GM23338 (cell line): Measurements from ENCODE around the gene BFSP2. TPM values are rescaled to one million over a fixed set of nuclear protein-coding genes. Genes with fewer than 3 reads are reported as not detected.

Experiments
- ATAC-seq: fragments of 200-7000 bp; cut with Tn5 transposase; 3 replicates; pipeline ENCODE4 v1.9.1; 2020
- DNase-seq: peaks from one replicate; pipeline ENCODE4 v3.0.0-alpha.2; 2015; ENCODE audit warnings: low spot score
- H2AFZ ChIP-seq: fragments of 200-600 bp; sonication (generic); 2 replicates; pipeline ENCODE4 v1.8.0; 2016; ENCODE audit warnings: antibody characterized with exemption, mild to moderate bottlenecking, moderate library complexity
- H3F3A ChIP-seq: fragments of 200-600 bp; sonication (generic); replicated peaks from 2 replicates; pipeline ENCODE4 v1.8.0; 2017; ENCODE audit warnings: antibody characterized with exemption, mixed run types, low read depth
- H3K27ac ChIP-seq: fragments of 200-600 bp; sonication (generic); 2 replicates; pipeline ENCODE4 v1.6.1; 2016; ENCODE audit warnings: low read depth
- H3K27me3 ChIP-seq: fragments of 200-600 bp; sonication (generic); 2 replicates; pipeline ENCODE4 v1.8.0; 2016; ENCODE audit warnings: mild to moderate bottlenecking, mixed run types, moderate library complexity; ENCODE audit not compliant: insufficient read depth
- H3K36me3 ChIP-seq: fragments of 200-600 bp; sonication (generic); 2 replicates; pipeline ENCODE4 v1.8.0; 2016; ENCODE audit warnings: mild to moderate bottlenecking; ENCODE audit not compliant: insufficient read depth
- H3K4me1 ChIP-seq: fragments of 200-600 bp; sonication (generic); 2 replicates; pipeline ENCODE4 v1.8.0; 2016; ENCODE audit warnings: mild to moderate bottlenecking, moderate library complexity; ENCODE audit not compliant: insufficient read depth
- H3K4me2 ChIP-seq: fragments of 200-600 bp; sonication (generic); 2 replicates; pipeline ENCODE4 v1.7.1; 2017; ENCODE audit warnings: mixed run types
- H3K4me3 ChIP-seq: fragments of 200-600 bp; sonication (generic); 2 replicates; pipeline ENCODE4 v1.6.1; 2016; ENCODE audit warnings: mixed run types
- H3K79me2 ChIP-seq: fragments of 200-600 bp; sonication (generic); replicated peaks from 2 replicates; pipeline ENCODE4 v1.8.0; 2017; ENCODE audit warnings: mild to moderate bottlenecking; ENCODE audit not compliant: insufficient read depth
- H3K9me2 ChIP-seq: fragments of 200-600 bp; sonication (generic); 2 replicates; pipeline ENCODE4 v1.8.0; 2017; ENCODE audit not compliant: insufficient read depth
- H4K20me1 ChIP-seq: fragments of 200-600 bp; sonication (generic); replicated peaks from 2 replicates; pipeline ENCODE4 v1.8.0; 2017; ENCODE audit warnings: mild to moderate bottlenecking; ENCODE audit not compliant: insufficient read depth
- H3K27ac Mint-ChIP-seq: 2 replicates; pipeline ENCODE4 v1.8.0; 2020; ENCODE audit warnings: inconsistent platforms, mild to moderate bottlenecking, moderate library complexity, mixed read lengths
- H3K27me3 Mint-ChIP-seq: 3 replicates; pipeline ENCODE4 v1.8.0; 2022; ENCODE audit warnings: low read depth, mild to moderate bottlenecking, moderate library complexity, mixed read lengths, inconsistent platforms; ENCODE audit not compliant: insufficient read depth, poor library complexity
- H3K36me3 Mint-ChIP-seq: 3 replicates; pipeline ENCODE4 v1.8.0; 2021; ENCODE audit warnings: low read depth, mild to moderate bottlenecking, inconsistent platforms, moderate library complexity, mixed read lengths
- H3K4me1 Mint-ChIP-seq: 3 replicates; pipeline ENCODE4 v1.8.0; 2020; ENCODE audit warnings: mild to moderate bottlenecking, inconsistent platforms, mixed read lengths
- H3K4me3 Mint-ChIP-seq: 3 replicates; pipeline ENCODE4 v1.8.0; 2021; ENCODE audit warnings: moderate library complexity, mild to moderate bottlenecking, inconsistent platforms, mixed read lengths
- H3K9me3 Mint-ChIP-seq: 3 replicates; pipeline ENCODE4 v1.8.0; 2020; ENCODE audit warnings: moderate library complexity, mild to moderate bottlenecking, inconsistent platforms, mixed read lengths
- CREB1 ChIP-seq: fragments of 250-450 bp; sonication (Bioruptor Pico); IDR thresholded peaks from 2 replicates; pipeline ENCODE4 v1.5.0; 2020; ENCODE audit warnings: low read depth, mild to moderate bottlenecking, moderate library complexity
- EZH2 ChIP-seq: fragments of 200-600 bp; sonication (generic); IDR thresholded peaks from one replicate; pipeline ENCODE4 v1.8.0; 2017; ENCODE audit warnings: antibody characterized with exemption, mild to moderate bottlenecking, low read depth; ENCODE audit not compliant: unreplicated experiment
- EZH2phosphoT487 ChIP-seq: fragments of 200-600 bp; sonication (generic); IDR thresholded peaks from one replicate; pipeline ENCODE4 v1.8.1; 2018; ENCODE audit warnings: antibody characterized with exemption; ENCODE audit not compliant: unreplicated experiment
- JUNB ChIP-seq: IDR thresholded peaks from one replicate; pipeline ENCODE4 v1.6.1; 2016; ENCODE audit warnings: antibody characterized with exemption; ENCODE audit not compliant: unreplicated experiment
- NANOG ChIP-seq: IDR thresholded peaks from 2 replicates; pipeline ENCODE4 v1.6.1; 2016; ENCODE audit warnings: antibody characterized with exemption, borderline replicate concordance
- STAT1 ChIP-seq: IDR thresholded peaks from one replicate; pipeline ENCODE4 v1.6.1; 2016; ENCODE audit warnings: antibody characterized with exemption; ENCODE audit not compliant: unreplicated experiment
- ZNF114 ChIP-seq: fragments of 250-450 bp; sonication (Bioruptor Pico); IDR thresholded peaks from 2 replicates; pipeline ENCODE4 v1.5.0; 2020; ENCODE audit warnings: mild to moderate bottlenecking, moderate library complexity
- ZNF331 ChIP-seq: fragments of 250-450 bp; sonication (Bioruptor Pico); IDR thresholded peaks from 2 replicates; pipeline ENCODE4 v1.5.0; 2020; ENCODE audit warnings: low read depth, mild to moderate bottlenecking, moderate library complexity
- polyA plus RNA-seq: library from polyadenylated mRNA; unstranded; fragments of >200 nt; fragmentation: Nextera tagmentation; extraction: Ambion mirVana; gene quantifications from 2 replicates; pipeline ENCODE4 v1.2.1, GENCODE V29; 2016
- total RNA-seq: library from RNA; depleted of rRNA; stranded (reverse); fragments of >200 nt; shearing (Covaris generic); gene quantifications from 2 replicates; pipeline ENCODE4 v1.2.3, GENCODE V29; 2014
- TF ChIP-seq, protein P1 (sequence below): fragments of 250-450 bp; sonication (Bioruptor Pico); IDR thresholded peaks from 2 replicates; pipeline ENCODE4 v1.5.0; 2020; ENCODE audit warnings: mild to moderate bottlenecking, moderate library complexity
- TF ChIP-seq, protein P2 (sequence below): IDR thresholded peaks from 2 replicates; pipeline ENCODE4 v1.6.1; 2016; ENCODE audit warnings: antibody characterized with exemption
- TF ChIP-seq, protein P3 (sequence below), 2 experiments: fragments of 200-600 bp in 1 of 2; sonication (generic) in 1 of 2; conservative IDR thresholded peaks; 2 replicates each; pipeline versions ENCODE4 v1.5.1 to v1.6.1; 2016 to 2017; ENCODE audit warnings: antibody characterized with exemption in 2 of 2, low read depth in 2 of 2, mild to moderate bottlenecking in 2 of 2, moderate library complexity in 1 of 2
- TF ChIP-seq, protein P4 (sequence below): IDR thresholded peaks from one replicate; pipeline ENCODE4 v1.6.1; 2018; ENCODE audit warnings: antibody characterized with exemption; ENCODE audit not compliant: unreplicated experiment

BFSP2 gene
- total and polyA plus RNA-seq, 2 experiments from 2014 or later, result not detected

DNA sequence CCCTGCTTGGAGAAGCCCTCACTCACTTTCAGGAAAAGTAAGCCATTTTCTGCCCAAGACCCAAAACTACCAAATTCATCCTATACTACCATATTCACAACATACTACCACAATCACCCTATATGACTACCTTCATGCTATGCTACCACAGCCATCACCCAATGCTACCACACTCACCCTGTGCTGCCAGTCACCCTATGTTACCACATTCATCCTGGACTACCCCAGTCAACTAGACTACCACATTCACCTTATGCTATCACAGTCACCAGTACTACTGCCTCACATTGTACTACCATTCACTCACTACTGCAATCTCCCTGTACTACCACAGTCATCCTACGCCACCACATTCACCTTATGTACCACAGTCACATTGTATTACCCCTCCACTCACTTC lies 115.3 kb downstream of the BFSP2 start:
- Histone ChIP-seq H4K20me1 (no peaks in the 10 kb centered on the region), H3K4me1 (no peaks in the 10 kb centered on the region), H3K4me3 (no peak overlapping the region), H3K27me3 (no peaks in the 10 kb centered on the region), H3K79me2 (no peaks in the 10 kb centered on the region), H2AFZ (no peak overlapping the region), H3K27ac (no peak overlapping the region), H3F3A (no peaks in the 10 kb centered on the region), H3K36me3 (no peaks in the 10 kb centered on the region), H3K9me2 (no peaks in the 10 kb centered on the region), H3K4me2 (no peak overlapping the region)
- no peaks in the 10 kb centered on the region for H3K27me3 Mint-ChIP-seq
- H3K4me1 Mint-ChIP-seq, result no peaks in the 10 kb centered on the region
- ATAC-seq (no peak), DNase-seq (no peak)
- no peaks in the 10 kb centered on the region for H3K9me3 Mint-ChIP-seq
- no peak overlapping the region for H3K27ac Mint-ChIP-seq
- H3K36me3 Mint-ChIP-seq, result no peaks in the 10 kb centered on the region
- H3K4me3 Mint-ChIP-seq, result no peak overlapping the region
- no peak for TF ChIP-seq NANOG
- no peak for TF ChIP-seq ZNF331 (CRISPR knock-in tag)
- TF ChIP-seq, protein P1, sequence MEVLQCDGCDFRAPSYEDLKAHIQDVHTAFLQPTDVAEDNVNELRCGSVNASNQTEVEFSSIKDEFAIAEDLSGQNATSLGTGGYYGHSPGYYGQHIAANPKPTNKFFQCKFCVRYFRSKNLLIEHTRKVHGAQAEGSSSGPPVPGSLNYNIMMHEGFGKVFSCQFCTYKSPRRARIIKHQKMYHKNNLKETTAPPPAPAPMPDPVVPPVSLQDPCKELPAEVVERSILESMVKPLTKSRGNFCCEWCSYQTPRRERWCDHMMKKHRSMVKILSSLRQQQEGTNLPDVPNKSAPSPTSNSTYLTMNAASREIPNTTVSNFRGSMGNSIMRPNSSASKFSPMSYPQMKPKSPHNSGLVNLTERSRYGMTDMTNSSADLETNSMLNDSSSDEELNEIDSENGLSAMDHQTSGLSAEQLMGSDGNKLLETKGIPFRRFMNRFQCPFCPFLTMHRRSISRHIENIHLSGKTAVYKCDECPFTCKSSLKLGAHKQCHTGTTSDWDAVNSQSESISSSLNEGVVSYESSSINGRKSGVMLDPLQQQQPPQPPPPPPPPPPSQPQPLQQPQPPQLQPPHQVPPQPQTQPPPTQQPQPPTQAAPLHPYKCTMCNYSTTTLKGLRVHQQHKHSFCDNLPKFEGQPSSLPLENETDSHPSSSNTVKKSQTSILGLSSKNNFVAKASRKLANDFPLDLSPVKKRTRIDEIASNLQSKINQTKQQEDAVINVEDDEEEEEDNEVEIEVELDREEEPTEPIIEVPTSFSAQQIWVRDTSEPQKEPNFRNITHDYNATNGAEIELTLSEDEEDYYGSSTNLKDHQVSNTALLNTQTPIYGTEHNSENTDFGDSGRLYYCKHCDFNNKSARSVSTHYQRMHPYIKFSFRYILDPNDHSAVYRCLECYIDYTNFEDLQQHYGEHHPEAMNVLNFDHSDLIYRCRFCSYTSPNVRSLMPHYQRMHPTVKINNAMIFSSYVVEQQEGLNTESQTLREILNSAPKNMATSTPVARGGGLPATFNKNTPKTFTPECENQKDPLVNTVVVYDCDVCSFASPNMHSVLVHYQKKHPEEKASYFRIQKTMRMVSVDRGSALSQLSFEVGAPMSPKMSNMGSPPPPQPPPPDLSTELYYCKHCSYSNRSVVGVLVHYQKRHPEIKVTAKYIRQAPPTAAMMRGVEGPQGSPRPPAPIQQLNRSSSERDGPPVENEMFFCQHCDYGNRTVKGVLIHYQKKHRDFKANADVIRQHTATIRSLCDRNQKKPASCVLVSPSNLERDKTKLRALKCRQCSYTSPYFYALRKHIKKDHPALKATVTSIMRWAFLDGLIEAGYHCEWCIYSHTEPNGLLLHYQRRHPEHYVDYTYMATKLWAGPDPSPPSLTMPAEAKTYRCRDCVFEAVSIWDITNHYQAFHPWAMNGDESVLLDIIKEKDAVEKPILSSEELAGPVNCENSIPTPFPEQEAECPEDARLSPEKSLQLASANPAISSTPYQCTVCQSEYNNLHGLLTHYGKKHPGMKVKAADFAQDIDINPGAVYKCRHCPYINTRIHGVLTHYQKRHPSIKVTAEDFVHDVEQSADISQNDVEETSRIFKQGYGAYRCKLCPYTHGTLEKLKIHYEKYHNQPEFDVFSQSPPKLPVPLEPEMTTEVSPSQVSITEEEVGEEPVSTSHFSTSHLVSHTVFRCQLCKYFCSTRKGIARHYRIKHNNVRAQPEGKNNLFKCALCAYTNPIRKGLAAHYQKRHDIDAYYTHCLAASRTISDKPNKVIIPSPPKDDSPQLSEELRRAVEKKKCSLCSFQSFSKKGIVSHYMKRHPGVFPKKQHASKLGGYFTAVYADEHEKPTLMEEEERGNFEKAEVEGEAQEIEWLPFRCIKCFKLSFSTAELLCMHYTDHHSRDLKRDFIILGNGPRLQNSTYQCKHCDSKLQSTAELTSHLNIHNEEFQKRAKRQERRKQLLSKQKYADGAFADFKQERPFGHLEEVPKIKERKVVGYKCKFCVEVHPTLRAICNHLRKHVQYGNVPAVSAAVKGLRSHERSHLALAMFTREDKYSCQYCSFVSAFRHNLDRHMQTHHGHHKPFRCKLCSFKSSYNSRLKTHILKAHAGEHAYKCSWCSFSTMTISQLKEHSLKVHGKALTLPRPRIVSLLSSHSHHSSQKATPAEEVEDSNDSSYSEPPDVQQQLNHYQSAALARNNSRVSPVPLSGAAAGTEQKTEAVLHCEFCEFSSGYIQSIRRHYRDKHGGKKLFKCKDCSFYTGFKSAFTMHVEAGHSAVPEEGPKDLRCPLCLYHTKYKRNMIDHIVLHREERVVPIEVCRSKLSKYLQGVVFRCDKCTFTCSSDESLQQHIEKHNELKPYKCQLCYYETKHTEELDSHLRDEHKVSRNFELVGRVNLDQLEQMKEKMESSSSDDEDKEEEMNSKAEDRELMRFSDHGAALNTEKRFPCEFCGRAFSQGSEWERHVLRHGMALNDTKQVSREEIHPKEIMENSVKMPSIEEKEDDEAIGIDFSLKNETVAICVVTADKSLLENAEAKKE (CRISPR knock-in tag), result no peak
- no peak for TF ChIP-seq EZH2
- TF ChIP-seq, protein P2, sequence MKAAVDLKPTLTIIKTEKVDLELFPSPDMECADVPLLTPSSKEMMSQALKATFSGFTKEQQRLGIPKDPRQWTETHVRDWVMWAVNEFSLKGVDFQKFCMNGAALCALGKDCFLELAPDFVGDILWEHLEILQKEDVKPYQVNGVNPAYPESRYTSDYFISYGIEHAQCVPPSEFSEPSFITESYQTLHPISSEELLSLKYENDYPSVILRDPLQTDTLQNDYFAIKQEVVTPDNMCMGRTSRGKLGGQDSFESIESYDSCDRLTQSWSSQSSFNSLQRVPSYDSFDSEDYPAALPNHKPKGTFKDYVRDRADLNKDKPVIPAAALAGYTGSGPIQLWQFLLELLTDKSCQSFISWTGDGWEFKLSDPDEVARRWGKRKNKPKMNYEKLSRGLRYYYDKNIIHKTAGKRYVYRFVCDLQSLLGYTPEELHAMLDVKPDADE, result no peak
- TF ChIP-seq EZH2phosphoT487, result no peak
- no peak for TF ChIP-seq STAT1
- TF ChIP-seq CREB1 (CRISPR knock-in tag), result no peak
- no peak for TF ChIP-seq ZNF114 (CRISPR knock-in tag)
- TF ChIP-seq JUNB, result no peak
- TF ChIP-seq, protein P3, sequence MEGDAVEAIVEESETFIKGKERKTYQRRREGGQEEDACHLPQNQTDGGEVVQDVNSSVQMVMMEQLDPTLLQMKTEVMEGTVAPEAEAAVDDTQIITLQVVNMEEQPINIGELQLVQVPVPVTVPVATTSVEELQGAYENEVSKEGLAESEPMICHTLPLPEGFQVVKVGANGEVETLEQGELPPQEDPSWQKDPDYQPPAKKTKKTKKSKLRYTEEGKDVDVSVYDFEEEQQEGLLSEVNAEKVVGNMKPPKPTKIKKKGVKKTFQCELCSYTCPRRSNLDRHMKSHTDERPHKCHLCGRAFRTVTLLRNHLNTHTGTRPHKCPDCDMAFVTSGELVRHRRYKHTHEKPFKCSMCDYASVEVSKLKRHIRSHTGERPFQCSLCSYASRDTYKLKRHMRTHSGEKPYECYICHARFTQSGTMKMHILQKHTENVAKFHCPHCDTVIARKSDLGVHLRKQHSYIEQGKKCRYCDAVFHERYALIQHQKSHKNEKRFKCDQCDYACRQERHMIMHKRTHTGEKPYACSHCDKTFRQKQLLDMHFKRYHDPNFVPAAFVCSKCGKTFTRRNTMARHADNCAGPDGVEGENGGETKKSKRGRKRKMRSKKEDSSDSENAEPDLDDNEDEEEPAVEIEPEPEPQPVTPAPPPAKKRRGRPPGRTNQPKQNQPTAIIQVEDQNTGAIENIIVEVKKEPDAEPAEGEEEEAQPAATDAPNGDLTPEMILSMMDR (conservative IDR thresholded peaks at IDR 0.05; ENCODE audit: low read depth in 2 of 2), result no peak
- TF ChIP-seq, protein P4, sequence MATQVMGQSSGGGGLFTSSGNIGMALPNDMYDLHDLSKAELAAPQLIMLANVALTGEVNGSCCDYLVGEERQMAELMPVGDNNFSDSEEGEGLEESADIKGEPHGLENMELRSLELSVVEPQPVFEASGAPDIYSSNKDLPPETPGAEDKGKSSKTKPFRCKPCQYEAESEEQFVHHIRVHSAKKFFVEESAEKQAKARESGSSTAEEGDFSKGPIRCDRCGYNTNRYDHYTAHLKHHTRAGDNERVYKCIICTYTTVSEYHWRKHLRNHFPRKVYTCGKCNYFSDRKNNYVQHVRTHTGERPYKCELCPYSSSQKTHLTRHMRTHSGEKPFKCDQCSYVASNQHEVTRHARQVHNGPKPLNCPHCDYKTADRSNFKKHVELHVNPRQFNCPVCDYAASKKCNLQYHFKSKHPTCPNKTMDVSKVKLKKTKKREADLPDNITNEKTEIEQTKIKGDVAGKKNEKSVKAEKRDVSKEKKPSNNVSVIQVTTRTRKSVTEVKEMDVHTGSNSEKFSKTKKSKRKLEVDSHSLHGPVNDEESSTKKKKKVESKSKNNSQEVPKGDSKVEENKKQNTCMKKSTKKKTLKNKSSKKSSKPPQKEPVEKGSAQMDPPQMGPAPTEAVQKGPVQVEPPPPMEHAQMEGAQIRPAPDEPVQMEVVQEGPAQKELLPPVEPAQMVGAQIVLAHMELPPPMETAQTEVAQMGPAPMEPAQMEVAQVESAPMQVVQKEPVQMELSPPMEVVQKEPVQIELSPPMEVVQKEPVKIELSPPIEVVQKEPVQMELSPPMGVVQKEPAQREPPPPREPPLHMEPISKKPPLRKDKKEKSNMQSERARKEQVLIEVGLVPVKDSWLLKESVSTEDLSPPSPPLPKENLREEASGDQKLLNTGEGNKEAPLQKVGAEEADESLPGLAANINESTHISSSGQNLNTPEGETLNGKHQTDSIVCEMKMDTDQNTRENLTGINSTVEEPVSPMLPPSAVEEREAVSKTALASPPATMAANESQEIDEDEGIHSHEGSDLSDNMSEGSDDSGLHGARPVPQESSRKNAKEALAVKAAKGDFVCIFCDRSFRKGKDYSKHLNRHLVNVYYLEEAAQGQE, result no peak
